HepG2 (cell line): ENCODE results near the gene ARFGAP1. TPM values are rescaled to one million over a fixed set of nuclear protein-coding genes. Genes with fewer than 3 reads are reported as not detected.
A peak's percentile ranks its signal among the peaks of the same experiment; 100 is the strongest.

Experiments
- ATF1 ChIP-seq: IDR thresholded peaks from 2 replicates; pipeline ENCODE4 v1.6.1; 2016; ENCODE audit warnings: mild to moderate bottlenecking, control low read depth
- FOSL2 ChIP-seq: sonication (generic); formaldehyde crosslinking; IDR thresholded peaks from 2 replicates; pipeline ENCODE4 v1.4.0; 2020; ENCODE audit warnings: missing genetic modification reagents
- GTF3A ChIP-seq: sonication (generic); formaldehyde crosslinking; conservative IDR thresholded peaks from 2 replicates; pipeline ENCODE4 v1.4.0; 2020; ENCODE audit warnings: mild to moderate bottlenecking, missing genetic modification reagents
- KDM5A ChIP-seq: fragments of 200-600 bp; sonication (generic); IDR thresholded peaks from 2 replicates; pipeline ENCODE4 v1.7.0; 2018; ENCODE audit warnings: antibody characterized with exemption, mild to moderate bottlenecking, low read length, borderline replicate concordance
- KLF9 ChIP-seq: IDR thresholded peaks from 2 replicates; pipeline ENCODE4 v1.6.1; 2016; ENCODE audit warnings: low read depth
- MAX ChIP-seq: IDR thresholded peaks from 2 replicates; pipeline ENCODE4 v1.6.1; 2012; ENCODE audit warnings: inconsistent platforms
- MED1 ChIP-seq: sonication (generic); formaldehyde crosslinking; IDR thresholded peaks from 2 replicates; pipeline ENCODE4 v1.4.0; 2020; ENCODE audit warnings: missing genetic modification reagents
- POLR2AphosphoS5 ChIP-seq: IDR thresholded peaks from 2 replicates; pipeline ENCODE4 v1.6.1; 2012; ENCODE audit warnings: low read depth, low read length
- RFX1 ChIP-seq: fragments of 450-650 bp; IDR thresholded peaks from 2 replicates; pipeline ENCODE4 v1.6.1; 2017
- SIN3A ChIP-seq: IDR thresholded peaks from 2 replicates; pipeline ENCODE4 v1.6.1; 2011; ENCODE audit warnings: low read depth, mild to moderate bottlenecking, control low read depth, low read length, borderline replicate concordance
- SKIL ChIP-seq: sonication (generic); formaldehyde crosslinking; IDR thresholded peaks from 2 replicates; pipeline ENCODE4 v1.8.0; 2022; ENCODE audit warnings: missing genetic modification reagents, mild to moderate bottlenecking, moderate library complexity, borderline replicate concordance
- SOX5 ChIP-seq: IDR thresholded peaks from 2 replicates; pipeline ENCODE4 v1.6.1; 2016; ENCODE audit warnings: borderline replicate concordance
- U2AF2 ChIP-seq: fragments of 200-400 bp; formaldehyde crosslinking; IDR thresholded peaks from 2 replicates; pipeline ENCODE4 v1.6.1; 2017; ENCODE audit warnings: low read depth, mild to moderate bottlenecking, low read length
- YEATS4 ChIP-seq: sonication (generic); formaldehyde crosslinking; IDR thresholded peaks from 2 replicates; pipeline ENCODE4 v1.4.0; 2020; ENCODE audit warnings: missing genetic modification reagents, borderline replicate concordance
- ZBTB20 ChIP-seq: sonication (generic); formaldehyde crosslinking; IDR thresholded peaks from 2 replicates; pipeline ENCODE4 v1.8.1; 2023; ENCODE audit warnings: missing genetic modification reagents, low read depth, mild to moderate bottlenecking, borderline replicate concordance
- ZNF274 ChIP-seq: sonication (generic); formaldehyde crosslinking; IDR thresholded peaks from 2 replicates; pipeline ENCODE4 v1.5.1; 2020; ENCODE audit warnings: mild to moderate bottlenecking, missing genetic modification reagents
- ZNF275 ChIP-seq: sonication (generic); formaldehyde crosslinking; IDR thresholded peaks from 2 replicates; pipeline ENCODE4 v1.8.0; 2022; ENCODE audit warnings: missing genetic modification reagents, mild to moderate bottlenecking, inconsistent platforms, borderline replicate concordance
- ZNF431 ChIP-seq: sonication (generic); formaldehyde crosslinking; IDR thresholded peaks from 2 replicates; pipeline ENCODE4 v1.9.0; 2022; ENCODE audit warnings: missing genetic modification reagents, low read depth, mild to moderate bottlenecking, borderline replicate concordance
- ZNF468 ChIP-seq: sonication (generic); formaldehyde crosslinking; IDR thresholded peaks from 2 replicates; pipeline ENCODE4 v1.8.0; 2022; ENCODE audit warnings: mild to moderate bottlenecking, moderate library complexity, missing genetic modification reagents
- ZNF546 ChIP-seq: sonication (generic); formaldehyde crosslinking; conservative IDR thresholded peaks from 2 replicates; pipeline ENCODE4 v1.8.1; 2023; ENCODE audit warnings: mild to moderate bottlenecking, missing genetic modification reagents
- ZNF614 ChIP-seq: IDR thresholded peaks from 2 replicates; pipeline ENCODE4 v1.6.1; 2018; ENCODE audit warnings: missing biosample characterization, missing genetic modification reagents, inconsistent platforms, borderline replicate concordance
- ZNF629 ChIP-seq: sonication (generic); formaldehyde crosslinking; conservative IDR thresholded peaks from 2 replicates; pipeline ENCODE4 v1.5.0; 2020; ENCODE audit warnings: missing genetic modification reagents
- ZNF883 ChIP-seq: sonication (generic); formaldehyde crosslinking; IDR thresholded peaks from 2 replicates; pipeline ENCODE4 v1.5.1; 2020; ENCODE audit warnings: mild to moderate bottlenecking, missing genetic modification reagents; ENCODE audit errors: not compliant biosample characterization
- polyA plus RNA-seq, 8 experiments: library from polyadenylated mRNA; depleted of rRNA in 3 of 8; stranded (reverse) in 7 of 8; unstranded in 1 of 8; fragments of >200 nt; fragmentation: Illumina TruSeq in 4 of 8; extraction: Trizol in 4 of 8; gene quantifications; 2 replicates each; pipeline versions ENCODE4 v1.2.1 to v1.2.3, GENCODE V29; 2011 to 2016; ENCODE audit warnings: low read depth in 4 of 8, missing spikeins in 1 of 8, mixed read lengths in 1 of 8; ENCODE audit not compliant: insufficient read depth in 1 of 8
- total RNA-seq, 5 experiments: library from RNA; depleted of rRNA; stranded (reverse); fragments of >200 nt; fragmentation: Illumina TruSeq; extraction: Trizol; gene quantifications; 2 replicates each; pipeline ENCODE4 v1.2.3, GENCODE V29; 2016; ENCODE audit warnings: low read depth in 1 of 5
- TF ChIP-seq, protein P1 (sequence below): IDR thresholded peaks from 2 replicates; pipeline ENCODE4 v1.6.1; 2016; ENCODE audit warnings: missing genetic modification reagents, missing compliant biosample characterization
- TF ChIP-seq, protein P2 (sequence below): sonication (generic); formaldehyde crosslinking; IDR thresholded peaks from 2 replicates; pipeline ENCODE4 v1.4.0; 2020; ENCODE audit warnings: low read depth, mild to moderate bottlenecking, missing genetic modification reagents

Gene ARFGAP1
- total and polyA plus RNA-seq, 2 of the 13 experiments (the other 11 are each of a cell fraction or from before 2014, with no cell fraction given) = 132 TPM

DNA sequence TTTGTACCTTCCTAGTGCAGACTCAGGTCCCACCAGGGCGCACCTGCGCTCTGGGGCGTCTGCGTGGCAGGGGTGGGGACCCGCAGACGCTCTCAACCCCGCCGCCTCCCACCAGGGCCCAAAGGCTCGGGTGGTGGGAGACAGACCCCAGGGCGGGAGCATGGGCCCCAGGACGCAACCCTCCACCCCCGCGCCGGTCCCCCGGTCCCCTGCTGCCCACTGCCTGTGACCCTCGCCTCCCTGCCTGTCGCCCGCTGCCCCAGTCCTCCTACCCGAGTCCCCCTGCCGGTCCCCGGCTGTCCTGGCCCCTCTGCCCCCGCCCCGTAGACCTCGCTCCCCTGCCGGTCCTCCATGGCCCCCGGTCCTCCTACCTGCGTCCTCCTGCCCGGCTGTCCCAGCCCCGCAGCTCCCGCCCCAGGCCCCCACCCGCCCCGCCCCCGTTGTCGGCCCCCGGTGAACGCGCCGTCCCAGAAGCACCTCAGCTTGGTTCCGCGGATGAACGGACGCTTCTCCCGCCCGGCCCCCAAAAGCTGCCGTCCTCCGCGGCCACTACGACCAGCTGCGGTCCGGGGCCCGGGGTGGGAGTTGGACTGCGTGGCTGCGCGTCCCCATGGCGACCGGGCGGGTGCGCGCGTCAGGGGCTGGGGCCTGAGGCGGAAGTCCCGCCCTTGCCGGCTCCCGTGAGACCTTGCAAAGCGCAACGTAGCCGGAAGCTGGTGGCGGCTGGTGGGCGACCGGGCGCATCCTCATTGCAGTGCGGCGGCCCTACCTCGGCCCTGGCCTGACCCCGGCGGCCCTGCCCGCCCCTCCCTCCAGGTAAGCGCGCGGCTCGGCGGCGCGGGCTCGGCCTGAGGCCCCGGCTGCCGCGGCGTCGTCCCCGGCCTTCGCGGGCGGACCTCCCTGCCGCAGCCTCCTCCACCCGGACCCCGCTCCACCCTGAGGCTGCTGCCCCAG is at the start of gene ARFGAP1 (continued):
- TF ChIP-seq ZNF431 (CRISPR knock-in tag) (peak; percentile 52; the same call in 1 of the 2 replicates), ATF1 (CRISPR knock-in tag) (no peak), ZNF546 (CRISPR knock-in tag) (peak; percentile 71; the same call in 1 of the 2 replicates), ZNF468 (CRISPR knock-in tag) (peak; percentile 69; the same call in 1 of the 2 replicates), ZNF274 (peak; percentile 82), FOSL2 (CRISPR knock-in tag) (peak; percentile 56), SIN3A (peak; percentile 97; the same call in 1 of the 2 replicates), MED1 (CRISPR knock-in tag) (peak; percentile 71), MAX (peak; percentile 89), KLF9 (CRISPR knock-in tag) (0 out of 2 replicates have a peak, but pooled peaks have one; percentile 57), KDM5A (peak; percentile 82), ZNF614 (CRISPR knock-in tag) (peak; percentile 75; the same call in 1 of the 2 replicates), U2AF2 (peak; percentile 97), ZBTB20 (CRISPR knock-in tag) (peak; percentile 30; the same call in 1 of the 2 replicates), YEATS4 (CRISPR knock-in tag) (peak; percentile 98), GTF3A (CRISPR knock-in tag) (no peak), RFX1 (peak; percentile 95), ZNF629 (CRISPR knock-in tag) (no peak), ZNF275 (peak; percentile 35; the same call in 1 of the 2 replicates), SKIL (CRISPR knock-in tag) (peak; percentile 30; the same call in 1 of the 2 replicates), SOX5 (peak; percentile 17; the same call in 1 of the 2 replicates), POLR2AphosphoS5 (peak; percentile 85), ZNF883 (CRISPR knock-in tag) (peak; percentile 15)
- TF ChIP-seq, protein P1, sequence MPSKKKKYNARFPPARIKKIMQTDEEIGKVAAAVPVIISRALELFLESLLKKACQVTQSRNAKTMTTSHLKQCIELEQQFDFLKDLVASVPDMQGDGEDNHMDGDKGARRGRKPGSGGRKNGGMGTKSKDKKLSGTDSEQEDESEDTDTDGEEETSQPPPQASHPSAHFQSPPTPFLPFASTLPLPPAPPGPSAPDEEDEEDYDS = peak; percentile 74
- TF ChIP-seq, protein P2, sequence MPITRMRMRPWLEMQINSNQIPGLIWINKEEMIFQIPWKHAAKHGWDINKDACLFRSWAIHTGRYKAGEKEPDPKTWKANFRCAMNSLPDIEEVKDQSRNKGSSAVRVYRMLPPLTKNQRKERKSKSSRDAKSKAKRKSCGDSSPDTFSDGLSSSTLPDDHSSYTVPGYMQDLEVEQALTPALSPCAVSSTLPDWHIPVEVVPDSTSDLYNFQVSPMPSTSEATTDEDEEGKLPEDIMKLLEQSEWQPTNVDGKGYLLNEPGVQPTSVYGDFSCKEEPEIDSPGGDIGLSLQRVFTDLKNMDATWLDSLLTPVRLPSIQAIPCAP (CRISPR knock-in tag) = 0 out of 2 replicates have a peak, but pooled peaks have one; percentile 21
